ENCODE data around the gene IPO13.

- TF ChIP-seq CTCF (IDR thresholded peaks at IDR 0.05 in 8 of 11, conservative IDR thresholded peaks at IDR 0.05 in 3 of 11) (no peak), POLR2A (IDR thresholded peaks at IDR 0.05) (no peak), POLR2AphosphoS5 (IDR thresholded peaks at IDR 0.05) (no peak)
These were observed 44.5 kb upstream of the IPO13 start for GRCh38 chr1:43902058-43902831.

Data from spleen (tissue), 7 donors.